Endothelial cell of hepatic sinusoid (primary cell): ENCODE data around the gene NSL1.
"Not testable (repeated sequence)": the region's sequence is repeated elsewhere in the genome, so short reads cannot be mapped to it uniquely, and the experiment has no call there.

Experiments used
- in situ Hi-C: cut with HindIII; loops from 2 replicates; pipeline ENCODE4 v1.10.0; 2017; ENCODE audit warnings: low sequenced_read_pairs

Gene NSL1

GRCh38 chr1:212752252-212752933 lies 39.2 kb downstream of the NSL1 start:
- in situ Hi-C loops = no loop called here

- in situ Hi-C loops = no loop called here
Observed at GRCh38 chr1:212749821-212750535, 41.6 kb downstream of the NSL1 start.

GRCh38 chr1:212746546-212746945 lies 45.0 kb downstream of the NSL1 start:
- in situ Hi-C loops = no loop called here

GRCh38 chr1:212745303-212745702 lies 46.3 kb downstream of the NSL1 start:
- in situ Hi-C loops = no loop called here

GRCh38 chr1:212743901-212744475 lies 47.6 kb downstream of the NSL1 start:
- in situ Hi-C loops = loop anchor here (5.0 kb wide), 1 partner anchor 97 kb away; no protein-coding TSS in a partner anchor

- in situ Hi-C loops = no loop called here
Observed at GRCh38 chr1:212738330-212738729, 53.2 kb downstream of the NSL1 start.

GRCh38 chr1:212737559-212737958 lies 54.0 kb downstream of the NSL1 start:
- in situ Hi-C loops = no loop called here

GRCh38 chr1:212733109-212733508 lies 58.5 kb downstream of the NSL1 start:
- in situ Hi-C loops = no loop called here

- in situ Hi-C loops = no loop called here
Observed at GRCh38 chr1:212731630-212732029, 59.9 kb downstream of the NSL1 start.

- in situ Hi-C loops = no loop called here
Observed at GRCh38 chr1:212728606-212729005, 63.0 kb downstream of the NSL1 start.

- in situ Hi-C loops = no loop called here
Observed at GRCh38 chr1:212727386-212728181, 64.0 kb downstream of the NSL1 start.

GRCh38 chr1:212724679-212725078 lies 66.9 kb downstream of the NSL1 start:
- in situ Hi-C loops = not testable (repeated sequence)

- in situ Hi-C loops = no loop called here
Observed at GRCh38 chr1:212722270-212722957, 69.2 kb downstream of the NSL1 start.

GRCh38 chr1:212721388-212722247 lies 70.0 kb downstream of the NSL1 start:
- in situ Hi-C loops = no loop called here

- in situ Hi-C loops = no loop called here
Observed at GRCh38 chr1:212719633-212720032, 71.9 kb downstream of the NSL1 start.

- in situ Hi-C loops = no loop called here
Observed at GRCh38 chr1:212718499-212718898, 73.1 kb downstream of the NSL1 start.

- in situ Hi-C loops = no loop called here
Observed at GRCh38 chr1:212716161-212716560, 75.4 kb downstream of the NSL1 start.

- in situ Hi-C loops = no loop called here
Observed at GRCh38 chr1:212713465-212714136, 78.0 kb downstream of the NSL1 start.
